ENCODE results near the gene ENPP1. TPM values are rescaled to one million over a fixed set of nuclear protein-coding genes. Genes with fewer than 3 reads are reported as not detected.

Gene ENPP1
- total RNA-seq, 1 donor from 2014 or later = 7.1 TPM

DNA sequence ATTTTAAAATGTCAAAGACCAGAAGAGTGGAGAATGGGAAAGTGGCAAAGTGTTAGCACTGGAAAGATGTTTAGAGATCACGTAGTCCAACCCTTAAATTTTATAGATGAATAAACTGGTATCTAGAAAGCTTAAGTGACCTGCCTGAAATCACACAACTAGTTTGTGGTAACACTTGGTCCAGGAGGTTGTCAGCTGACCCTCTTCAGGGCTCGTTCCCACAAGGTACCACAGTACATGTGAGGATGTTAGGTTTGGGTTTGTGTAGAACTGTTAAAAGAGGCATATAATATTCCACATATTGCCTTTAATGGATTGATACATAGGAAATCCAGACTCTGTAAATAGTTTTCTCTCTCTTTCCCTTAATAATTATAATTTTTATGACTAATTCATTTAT, 39.1 kb downstream of the ENPP1 start:
- Histone ChIP-seq H3K9me3 (ENCODE audit: insufficient read depth, low read depth, low read length) (no peaks in the 10 kb centered on the region), H3K4me3 (ENCODE audit: insufficient read depth, low read depth, low read length) (no peak overlapping the region), H3K79me2 (ENCODE audit: insufficient read depth, low read length) (no peaks in the 10 kb centered on the region), H3K36me3 (ENCODE audit: insufficient read depth, low read length) (no peaks in the 10 kb centered on the region), H4K20me1 (ENCODE audit: insufficient read depth, low read length) (no peaks in the 10 kb centered on the region), H3K4me1 (ENCODE audit: insufficient read depth, low read length) (no peaks in the 10 kb centered on the region), H2AFZ (ENCODE audit: low read depth, low read length) (no peak overlapping the region), H3K4me2 (ENCODE audit: low read length) (no peak overlapping the region), H3K27me3 (ENCODE audit: insufficient read depth, low read length) (no peaks in the 10 kb centered on the region), H3K9ac (ENCODE audit: low read length) (no peak overlapping the region), H3K27ac (ENCODE audit: low read depth, low read length) (no peak overlapping the region)
- H3K27ac Mint-ChIP-seq (ENCODE audit: unreplicated experiment) = no peak overlapping the region
- H3K4me3 Mint-ChIP-seq (ENCODE audit: unreplicated experiment) = no peak overlapping the region
- TF ChIP-seq, protein P1, sequence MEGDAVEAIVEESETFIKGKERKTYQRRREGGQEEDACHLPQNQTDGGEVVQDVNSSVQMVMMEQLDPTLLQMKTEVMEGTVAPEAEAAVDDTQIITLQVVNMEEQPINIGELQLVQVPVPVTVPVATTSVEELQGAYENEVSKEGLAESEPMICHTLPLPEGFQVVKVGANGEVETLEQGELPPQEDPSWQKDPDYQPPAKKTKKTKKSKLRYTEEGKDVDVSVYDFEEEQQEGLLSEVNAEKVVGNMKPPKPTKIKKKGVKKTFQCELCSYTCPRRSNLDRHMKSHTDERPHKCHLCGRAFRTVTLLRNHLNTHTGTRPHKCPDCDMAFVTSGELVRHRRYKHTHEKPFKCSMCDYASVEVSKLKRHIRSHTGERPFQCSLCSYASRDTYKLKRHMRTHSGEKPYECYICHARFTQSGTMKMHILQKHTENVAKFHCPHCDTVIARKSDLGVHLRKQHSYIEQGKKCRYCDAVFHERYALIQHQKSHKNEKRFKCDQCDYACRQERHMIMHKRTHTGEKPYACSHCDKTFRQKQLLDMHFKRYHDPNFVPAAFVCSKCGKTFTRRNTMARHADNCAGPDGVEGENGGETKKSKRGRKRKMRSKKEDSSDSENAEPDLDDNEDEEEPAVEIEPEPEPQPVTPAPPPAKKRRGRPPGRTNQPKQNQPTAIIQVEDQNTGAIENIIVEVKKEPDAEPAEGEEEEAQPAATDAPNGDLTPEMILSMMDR (IDR thresholded peaks at IDR 0.05; ENCODE audit: insufficient read depth, low read depth, low read length) = no peak
- no peak for TF ChIP-seq EZH2 (IDR thresholded peaks at IDR 0.05; ENCODE audit: insufficient read depth, low read length)
- FAIRE-seq = no peak
- DNase-seq (ENCODE audit: low read depth) = no peak
- H3K9me3 Mint-ChIP-seq (ENCODE audit: unreplicated experiment) = peaks cover 3% of the 10 kb centered on the region
- no peaks in the 10 kb centered on the region for H3K27me3 Mint-ChIP-seq (ENCODE audit: low read depth, unreplicated experiment)
- no peaks in the 10 kb centered on the region for H3K36me3 Mint-ChIP-seq (ENCODE audit: low read depth, unreplicated experiment)
- H3K4me1 Mint-ChIP-seq (ENCODE audit: low read depth, unreplicated experiment) = no peaks in the 10 kb centered on the region

DNA sequence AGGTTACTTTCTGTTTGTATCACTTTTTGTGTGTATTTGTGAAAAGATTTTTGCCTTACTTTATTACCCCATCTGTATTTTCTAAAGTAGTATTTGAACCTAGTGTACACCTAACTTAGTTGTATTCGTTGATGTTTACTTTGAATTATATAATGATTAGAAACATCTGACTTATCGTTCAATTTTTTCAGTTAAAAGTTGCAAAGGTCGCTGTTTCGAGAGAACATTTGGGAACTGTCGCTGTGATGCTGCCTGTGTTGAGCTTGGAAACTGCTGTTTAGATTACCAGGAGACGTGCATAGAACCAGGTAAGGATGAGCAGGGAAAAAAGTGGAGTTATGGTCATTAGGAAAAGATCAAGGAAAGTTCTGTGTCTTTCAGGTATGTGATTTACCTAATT, 42.0 kb downstream of the ENPP1 start:
- no peak for FAIRE-seq

More for the DNA sequence above, 42.0 kb downstream of the ENPP1 start:
- H3K9me3 ChIP-seq (ENCODE audit: insufficient read depth, low read depth, low read length) = no peaks in the 10 kb centered on the region
- Mint-ChIP-seq H3K27ac (ENCODE audit: unreplicated experiment) (no peak overlapping the region), H3K36me3 (ENCODE audit: low read depth, unreplicated experiment) (no peaks in the 10 kb centered on the region), H3K9me3 (ENCODE audit: unreplicated experiment) (no peaks in the 10 kb centered on the region), H3K4me1 (ENCODE audit: low read depth, unreplicated experiment) (no peaks in the 10 kb centered on the region), H3K27me3 (ENCODE audit: low read depth, unreplicated experiment) (no peaks in the 10 kb centered on the region), H3K4me3 (ENCODE audit: unreplicated experiment) (no peak overlapping the region)
- no peaks in the 10 kb centered on the region for H3K4me1 ChIP-seq (ENCODE audit: insufficient read depth, low read length)
- no peak overlapping the region for H3K27ac ChIP-seq (ENCODE audit: low read depth, low read length)
- no peak overlapping the region for H2AFZ ChIP-seq (ENCODE audit: low read depth, low read length)
- H3K9ac ChIP-seq (ENCODE audit: low read length) = no peak overlapping the region
- H3K4me3 ChIP-seq (ENCODE audit: insufficient read depth, low read depth, low read length) = no peak overlapping the region
- peaks cover 4% of the 10 kb centered on the region for H3K36me3 ChIP-seq (ENCODE audit: insufficient read depth, low read length)
- no peaks in the 10 kb centered on the region for H3K27me3 ChIP-seq (ENCODE audit: insufficient read depth, low read length)
- H4K20me1 ChIP-seq (ENCODE audit: insufficient read depth, low read length) = no peaks in the 10 kb centered on the region
- no peak overlapping the region for H3K4me2 ChIP-seq (ENCODE audit: low read length)
- no peaks in the 10 kb centered on the region for H3K79me2 ChIP-seq (ENCODE audit: insufficient read depth, low read length)
- no peak for DNase-seq (ENCODE audit: low read depth)
- no peak for TF ChIP-seq EZH2 (IDR thresholded peaks at IDR 0.05; ENCODE audit: insufficient read depth, low read length)
- TF ChIP-seq, protein P1 (IDR thresholded peaks at IDR 0.05; ENCODE audit: insufficient read depth, low read depth, low read length) = no peak
